A172 (cell line): Measurements from ENCODE around the gene LEFTY1. TPM values are rescaled to one million over a fixed set of nuclear protein-coding genes. Genes with fewer than 3 reads are reported as not detected.

Experiments
- DNase-seq: peaks from one replicate; pipeline ENCODE4 v3.0.0-alpha.2; 2015; ENCODE audit warnings: low spot score
- total RNA-seq: library from RNA; depleted of rRNA; stranded (reverse); fragments of >200 nt; shearing (Covaris generic); gene quantifications from 2 replicates; pipeline ENCODE4 v1.2.3, GENCODE V29; 2014

LEFTY1 gene
- total RNA-seq, 1 experiment from 2014 or later, result not detected

- DNase-seq, result no peak
These were observed 15.6 kb downstream of the LEFTY1 start for GRCh38 chr1:225873281-225873850.

- DNase-seq, result no peak
These were observed 16.9 kb downstream of the LEFTY1 start for GRCh38 chr1:225872075-225872430.

DNA sequence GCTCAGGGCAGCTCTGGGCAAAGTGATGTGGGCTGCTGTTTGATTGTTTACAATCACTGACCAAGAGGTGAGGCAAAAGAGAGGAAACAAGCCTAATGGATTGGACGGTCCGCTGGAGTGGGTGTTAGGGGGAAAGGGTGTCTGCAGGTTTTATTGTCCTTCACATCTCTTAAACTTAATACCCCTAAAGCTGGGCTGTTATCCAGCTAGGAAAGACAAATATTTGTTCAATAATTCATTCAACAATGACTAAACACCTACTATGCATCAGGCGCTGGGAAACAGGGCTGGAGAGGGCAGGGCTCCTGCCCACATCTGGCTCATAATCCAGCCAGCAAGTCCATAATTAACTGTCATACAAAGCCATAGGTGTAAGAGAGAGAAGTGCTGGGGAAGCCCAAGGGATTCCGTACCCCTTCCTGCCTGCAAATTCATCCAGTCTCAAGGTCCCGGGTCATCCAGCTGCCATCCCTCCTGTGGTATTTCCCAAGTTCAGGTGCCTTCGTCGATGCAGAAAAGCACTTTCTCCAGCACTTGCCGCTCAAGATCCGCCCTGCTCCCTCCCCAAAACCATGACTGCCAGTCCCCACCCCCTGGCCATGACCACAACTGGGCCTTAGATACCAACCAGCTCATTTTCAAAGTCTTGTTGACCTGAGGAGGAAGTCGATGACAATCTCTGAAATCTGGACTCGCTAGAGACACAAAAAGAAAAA is 17.4 kb downstream of the LEFTY1 start:
- no peak for DNase-seq

DNA sequence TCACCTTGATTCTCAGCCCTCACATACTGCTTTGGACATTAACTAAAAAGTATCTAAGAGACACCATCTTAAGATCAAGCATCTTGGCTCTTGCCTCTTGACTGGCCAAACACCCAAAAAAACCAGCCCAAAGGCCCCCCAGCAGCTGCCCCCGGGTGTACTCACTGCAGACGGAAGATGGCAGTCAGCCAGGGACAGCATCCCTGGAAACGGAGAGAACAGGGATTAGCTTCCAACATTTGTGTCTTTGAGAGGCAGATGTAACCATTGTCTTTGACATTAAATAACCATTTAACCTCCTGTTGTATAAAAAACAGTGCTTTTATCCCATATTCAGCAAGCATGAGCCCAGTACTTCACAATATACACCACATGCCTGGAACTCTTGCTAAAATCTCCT is 18.0 kb downstream of the LEFTY1 start:
- no peak for DNase-seq

DNA sequence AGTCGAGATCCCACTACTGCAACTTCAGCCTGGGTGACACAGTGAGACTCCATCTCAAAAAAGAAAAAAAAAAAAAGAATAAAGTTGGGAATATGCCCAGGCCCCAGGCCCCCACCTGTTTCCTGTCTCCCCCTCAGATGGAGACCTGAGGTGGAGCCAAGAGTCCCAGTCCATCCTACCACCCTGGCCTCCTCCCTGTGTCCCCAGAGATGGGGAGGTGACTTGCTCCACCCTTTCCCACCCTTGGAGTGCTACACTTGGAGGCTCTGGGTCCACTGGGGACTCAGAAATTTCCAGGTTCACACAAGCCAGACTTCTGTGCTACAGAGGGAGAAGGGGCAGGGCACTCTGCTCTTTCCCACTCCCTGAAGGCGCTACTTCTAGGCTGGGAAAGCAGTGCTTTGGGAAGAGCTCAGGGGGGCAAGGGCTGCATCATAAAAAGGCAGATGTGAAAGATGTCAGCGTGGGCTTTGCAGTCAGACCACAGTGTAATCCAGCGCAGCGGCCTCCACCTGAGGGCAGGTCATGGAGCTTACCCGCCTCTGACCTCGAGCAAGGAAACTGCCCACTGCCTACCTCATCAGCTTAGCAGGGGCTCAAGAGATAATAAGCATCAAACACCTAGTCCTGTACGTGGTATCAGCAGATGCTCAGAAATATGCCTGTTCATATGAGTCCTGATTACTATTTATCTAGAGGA is 20.2 kb downstream of the LEFTY1 start:
- no peak for DNase-seq

DNA sequence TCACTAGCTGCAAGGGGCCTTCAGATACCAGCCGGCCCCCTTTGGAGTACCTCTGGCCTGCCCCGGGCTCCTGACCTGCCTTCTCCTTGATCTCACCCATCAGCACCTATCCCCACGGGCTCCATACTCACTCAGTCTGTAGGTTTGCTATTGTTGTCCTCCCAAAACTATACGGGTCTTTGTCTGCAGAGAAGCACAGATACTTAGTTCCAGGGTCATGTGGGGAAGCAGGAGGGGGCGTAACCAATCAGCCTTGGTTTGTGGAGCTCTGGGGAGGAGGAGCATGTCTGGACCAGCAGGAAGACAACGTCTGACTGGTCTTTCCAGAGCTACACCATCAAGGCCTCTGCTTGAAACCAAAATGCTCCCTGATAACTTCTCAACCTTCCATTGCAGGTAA is 22.0 kb downstream of the LEFTY1 start:
- no peak for DNase-seq

DNA sequence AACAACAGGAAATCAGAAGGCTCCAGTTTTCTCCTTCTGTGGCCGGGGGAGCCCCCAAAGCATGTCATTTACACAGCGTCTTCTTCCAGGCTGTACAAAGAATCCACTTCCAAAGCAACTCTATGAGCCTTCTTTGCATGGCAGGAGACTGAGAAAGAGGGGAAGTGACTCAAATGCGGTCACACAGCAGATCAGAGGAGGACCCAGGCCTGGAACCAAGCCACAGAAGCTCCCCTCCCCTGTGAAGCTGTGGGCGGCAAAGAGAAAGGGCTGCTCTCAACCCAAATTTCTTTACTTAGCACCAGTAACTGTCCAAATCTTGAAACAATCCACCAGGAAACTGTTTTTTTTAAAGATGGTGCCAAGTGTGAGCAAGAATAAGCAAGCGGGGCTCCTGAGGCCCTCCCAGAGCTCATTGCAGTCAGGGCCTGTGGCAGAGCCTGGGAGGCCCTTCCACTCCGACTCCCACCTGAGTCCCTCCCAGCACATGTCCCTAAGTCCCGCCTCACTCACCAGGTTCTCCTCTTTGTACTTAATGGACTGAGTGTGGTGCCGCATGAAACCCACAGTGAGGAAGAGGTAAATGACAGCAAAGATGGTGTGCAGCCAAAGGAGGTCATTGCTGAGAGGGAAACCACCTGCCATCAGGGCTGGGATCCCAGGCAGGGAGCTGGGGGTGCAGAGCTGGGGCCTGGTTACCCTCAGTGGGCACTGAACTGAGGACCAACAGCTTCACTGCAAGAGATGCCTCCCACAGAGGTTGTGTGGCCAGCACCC is 22.7 kb downstream of the LEFTY1 start:
- DNase-seq, result peak; percentile 83

DNA sequence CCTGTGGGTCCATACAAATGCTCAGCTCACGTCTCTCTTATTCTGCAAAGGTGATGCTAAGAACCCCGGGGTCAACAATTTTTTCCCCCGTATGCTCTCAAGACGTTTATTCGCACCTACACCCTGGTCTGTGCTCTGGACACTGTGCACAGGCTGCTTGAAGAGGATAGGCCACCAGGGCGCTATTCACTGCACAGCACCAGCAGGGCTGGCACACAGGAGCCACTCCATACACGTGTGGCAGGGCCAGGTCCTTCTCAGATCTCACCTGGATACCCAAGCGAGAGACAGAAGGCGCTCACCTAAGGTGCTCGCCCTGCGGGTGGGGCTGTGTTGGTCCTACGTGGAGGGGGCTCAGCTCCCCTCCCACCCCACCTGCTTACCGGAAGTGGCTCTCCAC is 23.4 kb downstream of the LEFTY1 start:
- no peak for DNase-seq

DNA sequence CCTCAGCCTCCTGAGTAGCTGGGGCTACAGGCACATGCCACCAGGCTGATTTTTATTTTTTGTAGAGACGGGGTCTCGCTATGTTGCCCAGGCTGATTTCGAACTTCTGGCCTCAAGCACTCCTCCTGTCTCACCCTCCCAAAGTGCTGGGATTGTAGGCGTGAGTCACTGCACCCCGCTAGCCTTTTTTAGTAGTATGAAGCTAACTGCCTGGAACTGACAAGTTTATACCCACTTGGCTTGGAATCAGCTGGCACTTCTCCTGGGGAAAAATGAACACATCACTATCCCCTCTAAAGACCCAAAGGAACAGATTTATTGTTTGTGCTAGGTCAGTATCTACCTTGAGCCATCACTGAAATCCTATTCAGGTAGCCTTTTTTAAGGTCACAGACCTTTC is 25.8 kb downstream of the LEFTY1 start:
- DNase-seq, result peak; percentile 44

- no peak for DNase-seq
These were observed 26.4 kb downstream of the LEFTY1 start for GRCh38 chr1:225862581-225862950.

- DNase-seq, result no peak
These were observed 26.9 kb downstream of the LEFTY1 start for GRCh38 chr1:225861834-225862580.

- DNase-seq, result no peak
These were observed 28.0 kb downstream of the LEFTY1 start for GRCh38 chr1:225860876-225861441.

- no peak for DNase-seq
These were observed 28.8 kb downstream of the LEFTY1 start for GRCh38 chr1:225860107-225860506.

GRCh38 chr1:225859151-225859550 is 29.8 kb downstream of the LEFTY1 start:
- no peak for DNase-seq

- no peak for DNase-seq
These were observed 31.7 kb downstream of the LEFTY1 start for GRCh38 chr1:225857256-225857655.

DNA sequence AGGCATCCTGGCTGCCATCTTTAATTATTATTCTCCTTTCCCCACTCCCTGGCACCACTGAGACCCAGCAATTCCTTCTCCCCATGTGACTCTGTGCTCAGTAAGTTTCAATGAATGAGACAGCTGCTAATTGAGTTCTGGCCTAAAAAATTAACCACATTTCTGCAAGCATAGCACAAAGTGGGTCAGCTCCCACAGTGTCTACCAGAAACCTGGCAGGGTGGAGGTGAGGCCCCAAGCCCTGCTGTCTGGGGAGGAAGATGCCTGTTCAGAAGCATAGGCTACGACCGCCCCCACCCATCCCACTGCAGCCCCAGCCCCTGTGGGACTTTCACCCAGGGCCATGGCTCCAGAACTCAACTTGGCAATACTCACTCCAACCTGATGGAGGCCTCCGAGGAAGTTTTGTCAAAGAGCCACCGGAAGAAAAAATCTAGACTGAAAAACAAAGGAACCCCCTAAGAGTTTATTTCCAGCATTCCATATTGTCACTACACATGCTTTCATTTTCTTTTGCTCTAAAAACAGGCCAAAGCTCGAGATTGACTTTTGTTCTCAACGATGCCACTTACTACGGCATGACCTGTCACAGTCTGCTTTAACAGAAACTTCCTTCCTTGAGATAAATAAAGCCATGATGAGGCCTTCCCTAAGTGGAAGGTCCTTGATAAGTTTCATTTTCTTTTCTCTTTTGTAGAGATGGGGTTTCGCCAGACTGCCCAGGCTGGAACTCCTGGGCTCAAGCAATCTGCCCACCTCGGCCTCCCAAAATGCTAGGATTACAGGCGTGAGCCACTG is 33.2 kb downstream of the LEFTY1 start:
- DNase-seq, result no peak

- no peak for DNase-seq
These were observed 35.5 kb downstream of the LEFTY1 start for GRCh38 chr1:225853441-225853840.

- no peak for DNase-seq
These were observed 36.4 kb downstream of the LEFTY1 start for GRCh38 chr1:225852413-225853124.

- no peak for DNase-seq
These were observed 37.1 kb downstream of the LEFTY1 start for GRCh38 chr1:225851805-225852204.

GRCh38 chr1:225850370-225850769 is 38.6 kb downstream of the LEFTY1 start:
- DNase-seq, result no peak
